Subcutaneous abdominal adipose tissue (tissue), 5 donors: ENCODE results near the gene PPDPF.

Experiments used
- H3K27ac ChIP-seq: one replicate; pipeline ENCODE4 v1.7.0; 2013; ENCODE audit warnings: low read depth, mild to moderate bottlenecking, inconsistent platforms, low read length, moderate library complexity
- H3K27me3 ChIP-seq, 5 donors: one replicate each; pipeline ENCODE4 v1.7.0; 2013; ENCODE audit warnings: low read length in 5 of 5, inconsistent platforms in 1 of 5; ENCODE audit not compliant: control insufficient read depth in 5 of 5, insufficient read depth in 4 of 5
- H3K36me3 ChIP-seq, 5 donors: one replicate each; pipeline ENCODE4 v1.7.0; 2013; ENCODE audit warnings: low read length in 5 of 5; ENCODE audit not compliant: control insufficient read depth in 5 of 5, insufficient read depth in 5 of 5
- H3K4me1 ChIP-seq, 5 donors: one replicate each; pipeline ENCODE4 v1.7.0; 2013; ENCODE audit warnings: low read length in 5 of 5, mild to moderate bottlenecking in 3 of 5, moderate library complexity in 1 of 5; ENCODE audit not compliant: control insufficient read depth in 5 of 5, insufficient read depth in 5 of 5
- H3K4me3 ChIP-seq, 5 donors: one replicate each; pipeline ENCODE4 v1.7.0; 2013; ENCODE audit warnings: low read length in 5 of 5, low read depth in 1 of 5
- H3K9ac ChIP-seq, 5 donors: one replicate each; pipeline ENCODE4 v1.7.0; 2013; ENCODE audit warnings: low read length in 5 of 5, mild to moderate bottlenecking in 4 of 5, moderate library complexity in 3 of 5
- H3K9me3 ChIP-seq, 5 donors: one replicate each; pipeline ENCODE4 v1.7.0; 2013; ENCODE audit warnings: low read length in 5 of 5; ENCODE audit not compliant: control insufficient read depth in 5 of 5
- donor health status: healthy.
- donor health status: healthy.
- donor health status: healthy.
- donor health status: healthy.
- donor health status: healthy.

The PPDPF gene

GRCh38 chr20:63520934-63521601 is 503 bp downstream of the PPDPF start:
- H3K4me3 ChIP-seq: peak overlapping the region; percentile 61 to 89 (median 68)
- peaks cover 0 to 28% (median 24%) of the 10 kb centered on the region in 5 donors for H3K4me1 ChIP-seq
- H3K27ac ChIP-seq: no peak overlapping the region
- H3K9ac ChIP-seq: peak overlapping the region in 4 of 5 donors; percentile 45 to 76 (median 62)
- no peaks in the 10 kb centered on the region for H3K27me3 ChIP-seq
- H3K36me3 ChIP-seq: peaks cover 0 to 13% (median 8%) of the 10 kb centered on the region in 5 donors
- H3K9me3 ChIP-seq: peaks cover 0 to 5% (median 0%) of the 10 kb centered on the region in 5 donors

DNA sequence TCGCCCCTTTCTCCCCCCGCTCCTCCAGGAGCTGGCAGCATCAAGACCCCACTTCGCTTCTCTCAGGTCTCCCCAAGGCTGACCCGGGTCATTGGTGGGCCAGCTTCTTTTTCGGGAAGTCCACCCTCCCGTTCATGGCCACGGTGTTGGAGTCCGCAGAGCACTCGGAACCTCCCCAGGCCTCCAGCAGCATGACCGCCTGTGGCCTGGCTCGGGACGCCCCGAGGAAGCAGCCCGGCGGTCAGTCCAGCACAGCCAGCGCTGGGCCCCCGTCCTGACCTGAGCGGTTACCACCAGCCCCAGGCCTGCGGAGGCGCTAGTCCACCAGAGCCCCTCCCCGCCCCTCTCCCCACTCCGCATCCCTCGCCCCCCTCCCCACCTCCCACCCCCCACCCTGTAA is 1.0 kb downstream of the PPDPF start:
- H3K9ac ChIP-seq: peak overlapping the region in 4 of 5 donors; percentile 45 to 76 (median 62)
- H3K4me3 ChIP-seq: peak overlapping the region; percentile 61 to 89 (median 68)
- no peaks in the 10 kb centered on the region for H3K27me3 ChIP-seq
- H3K27ac ChIP-seq: no peak overlapping the region
- peaks cover 0 to 5% (median 0%) of the 10 kb centered on the region in 5 donors for H3K9me3 ChIP-seq
- H3K36me3 ChIP-seq: peaks cover 0 to 13% (median 8%) of the 10 kb centered on the region in 5 donors
- peaks cover 0 to 28% (median 24%) of the 10 kb centered on the region in 5 donors for H3K4me1 ChIP-seq

DNA sequence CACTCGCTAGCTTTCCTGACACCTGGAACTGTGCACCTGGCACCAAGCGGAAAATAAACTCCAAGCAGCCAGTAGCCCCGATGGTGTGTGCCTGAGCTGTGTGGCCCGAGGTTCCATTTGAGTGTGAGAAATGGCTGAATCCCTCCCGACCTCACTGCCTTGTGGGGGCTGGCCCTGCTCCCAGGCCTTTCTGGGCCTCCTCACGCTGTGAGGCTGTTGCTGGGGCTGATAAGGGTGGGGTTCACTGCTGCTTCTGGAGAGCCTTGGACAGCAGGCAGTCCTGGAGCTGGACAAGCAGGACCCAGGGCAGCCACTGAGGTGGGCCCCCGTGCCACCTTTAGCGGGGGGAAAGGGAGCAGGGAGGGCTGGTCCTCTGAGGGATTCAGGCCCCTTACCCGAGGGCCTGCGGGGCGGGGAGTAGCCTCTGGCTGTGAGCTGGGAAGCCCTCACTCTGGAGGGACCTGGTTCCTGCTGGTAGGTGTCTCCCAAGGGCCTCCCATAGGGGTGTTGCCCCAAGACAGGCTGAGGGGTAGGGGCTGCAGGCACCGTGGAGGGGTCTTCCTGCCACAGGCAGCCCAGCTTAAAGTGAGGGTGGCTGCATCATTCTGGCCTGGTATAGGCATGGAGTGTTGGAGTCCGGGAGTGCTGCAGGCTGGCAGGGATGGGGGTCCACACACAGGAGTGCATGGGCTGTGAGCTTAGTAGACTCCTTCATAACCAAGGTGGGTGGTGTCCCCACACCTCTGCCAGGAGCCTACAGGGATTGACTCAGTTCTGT is 1.7 kb downstream of the PPDPF start:
- Histone ChIP-seq H3K9me3 (peaks cover 0 to 5% (median 0%) of the 10 kb centered on the region in 5 donors), H3K27me3 (no peaks in the 10 kb centered on the region), H3K27ac (no peak overlapping the region), H3K4me1 (peaks cover 0 to 28% (median 24%) of the 10 kb centered on the region in 5 donors), H3K4me3 (peak overlapping the region in 2 of 5 donors; percentile 29), H3K36me3 (peaks cover 0 to 13% (median 8%) of the 10 kb centered on the region in 5 donors), H3K9ac (no peak overlapping the region)

- H3K27me3 ChIP-seq: no peaks in the 10 kb centered on the region
- H3K36me3 ChIP-seq: peaks cover 0 to 13% (median 8%) of the 10 kb centered on the region in 5 donors
- H3K9ac ChIP-seq: no peak overlapping the region
- H3K4me1 ChIP-seq: peaks cover 0 to 28% (median 24%) of the 10 kb centered on the region in 5 donors
- H3K9me3 ChIP-seq: peaks cover 0 to 5% (median 0%) of the 10 kb centered on the region in 5 donors
- no peak overlapping the region for H3K27ac ChIP-seq
- no peak overlapping the region for H3K4me3 ChIP-seq
Measured at GRCh38 chr20:63522981-63523611, 2.5 kb downstream of the PPDPF start.

DNA sequence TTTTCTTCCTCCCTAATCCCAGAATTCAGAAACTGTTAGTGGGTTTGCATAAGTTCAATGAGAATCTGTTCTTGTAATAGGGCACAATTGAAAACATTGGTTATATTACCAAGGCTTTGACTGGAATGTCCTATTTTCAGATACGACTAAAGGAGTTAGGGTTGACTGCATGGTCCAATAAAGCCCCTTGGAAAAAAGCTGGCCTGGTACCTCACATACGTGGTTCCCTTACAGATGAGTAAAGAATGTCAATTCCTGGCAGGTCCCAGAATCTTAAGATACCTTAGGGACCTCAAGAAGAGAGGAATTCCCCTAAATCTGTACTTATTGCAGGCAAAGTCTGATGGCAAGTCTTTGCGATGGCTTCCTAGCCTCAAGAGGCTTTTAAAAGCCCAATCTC is 4.6 kb downstream of the PPDPF start:
- peaks cover 0 to 8% (median 7%) of the 10 kb centered on the region in 5 donors for H3K27me3 ChIP-seq
- peaks cover 0 to 5% (median 0%) of the 10 kb centered on the region in 5 donors for H3K9me3 ChIP-seq
- H3K4me3 ChIP-seq: no peak overlapping the region
- H3K9ac ChIP-seq: no peak overlapping the region
- H3K4me1 ChIP-seq: peaks cover 0 to 19% (median 17%) of the 10 kb centered on the region in 5 donors
- peaks cover 0 to 13% (median 8%) of the 10 kb centered on the region in 5 donors for H3K36me3 ChIP-seq
- H3K27ac ChIP-seq: no peak overlapping the region

DNA sequence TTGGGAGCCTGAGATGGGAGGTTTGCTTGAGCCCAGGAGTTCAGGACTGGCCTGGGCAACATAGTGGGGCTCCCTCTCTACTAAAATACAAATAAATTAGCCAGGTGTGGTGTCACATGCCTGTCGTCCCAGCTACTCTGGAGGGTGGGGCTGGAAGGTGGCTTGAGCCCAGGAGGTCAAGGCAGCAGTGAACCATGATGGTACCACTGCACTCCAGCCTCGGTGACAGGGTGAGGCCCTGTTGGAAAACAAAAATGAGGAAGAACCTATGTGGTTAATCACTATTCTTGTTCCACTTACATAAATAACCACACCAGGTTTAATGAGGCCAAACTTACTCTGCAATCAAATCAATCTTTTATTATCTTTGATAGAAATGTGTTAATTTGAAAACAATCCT is 5.4 kb downstream of the PPDPF start:
- H3K9me3 ChIP-seq: peaks cover 0 to 5% (median 0%) of the 10 kb centered on the region in 5 donors
- H3K27ac ChIP-seq: no peak overlapping the region
- peaks cover 0 to 13% (median 8%) of the 10 kb centered on the region in 5 donors for H3K36me3 ChIP-seq
- no peak overlapping the region for H3K9ac ChIP-seq
- peaks cover 5 to 14% (median 13%) of the 10 kb centered on the region in 5 donors for H3K27me3 ChIP-seq
- no peak overlapping the region for H3K4me3 ChIP-seq
- H3K4me1 ChIP-seq: peaks cover 0 to 17% (median 16%) of the 10 kb centered on the region in 5 donors

DNA sequence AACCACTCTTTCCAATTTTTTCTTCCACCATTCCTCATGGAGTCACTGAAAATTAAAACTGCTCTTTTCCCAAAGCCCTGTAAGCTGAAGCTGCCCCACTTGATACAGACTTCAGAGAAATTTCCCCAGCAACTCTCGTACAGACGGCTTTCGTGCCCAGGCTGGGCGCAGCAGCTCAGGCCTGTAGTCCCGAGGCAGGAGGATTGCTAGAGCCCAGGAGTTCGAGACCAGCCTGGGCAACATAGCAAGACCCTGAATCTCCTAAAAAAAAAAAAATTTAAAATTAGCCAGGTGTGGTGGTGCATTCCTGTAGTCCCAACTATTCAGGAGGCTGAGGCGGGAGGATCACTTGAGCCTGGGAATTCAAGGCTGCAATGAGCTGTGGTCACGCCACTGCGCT is 6.6 kb downstream of the PPDPF start:
- Histone ChIP-seq H3K27me3 (peaks cover 9 to 22% (median 13%) of the 10 kb centered on the region in 5 donors), H3K4me1 (peaks cover 0 to 5% (median 5%) of the 10 kb centered on the region in 5 donors), H3K9ac (no peak overlapping the region), H3K36me3 (peaks cover 0 to 10% (median 4%) of the 10 kb centered on the region in 5 donors), H3K27ac (no peak overlapping the region), H3K4me3 (no peak overlapping the region), H3K9me3 (peaks cover 0 to 5% (median 0%) of the 10 kb centered on the region in 5 donors)

DNA sequence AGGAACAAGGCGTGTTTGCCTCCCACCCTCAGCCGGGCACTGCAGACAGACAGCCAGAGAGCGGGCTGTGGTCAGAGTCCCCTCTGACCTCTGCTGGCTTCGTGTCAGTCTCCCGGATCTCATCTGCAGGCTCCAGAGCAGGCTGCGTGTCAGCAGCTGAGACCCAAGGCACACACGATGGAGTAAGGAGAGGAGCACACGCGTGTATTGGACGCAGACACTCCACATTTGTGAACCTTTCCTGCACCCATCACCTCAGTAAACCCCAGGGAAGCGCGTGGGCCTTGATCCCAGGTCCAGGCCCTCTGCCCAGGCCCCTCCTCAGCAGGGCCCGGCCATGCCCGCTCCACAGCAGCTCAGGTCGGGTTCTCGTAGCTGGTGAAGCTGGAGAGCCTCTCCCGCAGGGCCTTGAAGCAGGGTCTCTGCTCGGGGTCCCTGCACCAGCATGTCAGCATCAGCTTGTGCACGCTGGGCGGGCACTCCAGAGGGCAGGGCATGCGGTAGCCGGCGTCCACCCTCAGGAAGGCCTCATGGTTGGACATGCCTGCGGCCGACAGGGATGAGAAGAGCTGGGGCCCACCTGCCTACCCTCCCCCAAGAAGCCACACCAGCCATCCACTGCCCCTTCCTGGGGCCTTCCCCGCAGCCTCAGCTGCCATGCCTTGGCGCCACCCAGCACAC is 8.8 kb downstream of the PPDPF start:
- Histone ChIP-seq H3K4me3 (no peak overlapping the region), H3K27ac (no peak overlapping the region), H3K9ac (no peak overlapping the region), H3K9me3 (no peaks in the 10 kb centered on the region), H3K27me3 (peaks cover 21 to 38% (median 30%) of the 10 kb centered on the region in 5 donors), H3K4me1 (no peaks in the 10 kb centered on the region), H3K36me3 (no peaks in the 10 kb centered on the region)
